Calu3 (cell line): ENCODE measurements around the gene TTC21A. TPM values are rescaled to one million over a fixed set of nuclear protein-coding genes. Genes with fewer than 3 reads are reported as not detected.

ENCODE experiments used
- BruUV-seq: library from RNA; stranded (reverse); fragments of 400-500 nt; replicated peaks from 2 replicates; lab custom pipeline; 2021; lab: Mats Ljungman, UMichigan
- CTCF ChIA-PET: fragments of 300-600 bp; sonication (Branson Sonifier 250); formaldehyde crosslinking; loops from one replicate; lab custom pipeline; 2022; ENCODE audit warnings: antibody characterized with exemption; lab: Charles Lee
- DNase-seq: peaks from one replicate; pipeline ENCODE4 v3.0.0; 2022
- H3K27ac Mint-ChIP-seq: one replicate; pipeline ENCODE4 v1.8.0; 2022; ENCODE audit warnings: mixed read lengths; ENCODE audit not compliant: unreplicated experiment
- H3K27me3 Mint-ChIP-seq: one replicate; pipeline ENCODE4 v1.8.0; 2022; ENCODE audit warnings: mixed read lengths; ENCODE audit not compliant: unreplicated experiment
- H3K36me3 Mint-ChIP-seq: one replicate; pipeline ENCODE4 v1.8.0; 2022; ENCODE audit warnings: mild to moderate bottlenecking, moderate library complexity, mixed read lengths; ENCODE audit not compliant: insufficient read depth, unreplicated experiment
- H3K4me1 Mint-ChIP-seq: one replicate; pipeline ENCODE4 v1.8.0; 2022; ENCODE audit warnings: mild to moderate bottlenecking, low read depth, mixed read lengths; ENCODE audit not compliant: unreplicated experiment
- H3K4me3 Mint-ChIP-seq: one replicate; pipeline ENCODE4 v1.8.0; 2022; ENCODE audit warnings: mild to moderate bottlenecking, low read depth, moderate library complexity, mixed read lengths; ENCODE audit not compliant: unreplicated experiment
- H3K9me3 Mint-ChIP-seq: one replicate; pipeline ENCODE4 v1.8.0; 2022; ENCODE audit warnings: low read depth, mixed read lengths; ENCODE audit not compliant: unreplicated experiment
- CTCF ChIP-seq: fragments of 200-600 bp; IDR thresholded peaks from one replicate; pipeline ENCODE4 v1.8.0; 2022; ENCODE audit warnings: antibody characterized with exemption; ENCODE audit not compliant: unreplicated experiment
- intact Hi-C: fragments of 100-400 bp; cut with micrococcal nuclease; formaldehyde crosslinking; loops from one replicate; pipeline ENCODE4 v1.10.0; 2022; ENCODE audit not compliant: unreplicated experiment
- total RNA-seq: library from RNA; stranded (reverse); gene quantifications from 2 replicates; pipeline ENCODE4 v1.2.3, GENCODE V29; 2022

Gene TTC21A
- total RNA-seq, 1 experiment from 2014 or later, result 8.1 TPM

- no peak for DNase-seq
- no peaks in the 10 kb centered on the region for H3K9me3 Mint-ChIP-seq
- CTCF ChIA-PET, result no interaction called here
- intact Hi-C loops, result no loop called here
- H3K4me3 Mint-ChIP-seq, result no peak overlapping the region
- H3K36me3 Mint-ChIP-seq, result peaks cover 78% of the 10 kb centered on the region
- TF ChIP-seq CTCF, result no peak
- peak overlapping the region; percentile 56 for H3K27ac Mint-ChIP-seq
- no TSS peak for BruUV-seq
- H3K27me3 Mint-ChIP-seq, result no peaks in the 10 kb centered on the region
- peaks cover 71% of the 10 kb centered on the region for H3K4me1 Mint-ChIP-seq
These were observed 37.4 kb downstream of the TTC21A start for GRCh38 chr3:39144748-39145380.

- Mint-ChIP-seq H3K4me1 (peaks cover 71% of the 10 kb centered on the region), H3K4me3 (peak overlapping the region; percentile 88), H3K27ac (no peak overlapping the region), H3K27me3 (no peaks in the 10 kb centered on the region), H3K36me3 (peaks cover 76% of the 10 kb centered on the region), H3K9me3 (no peaks in the 10 kb centered on the region)
- no TSS peak for BruUV-seq
- intact Hi-C loops, result no loop called here
- DNase-seq, result no peak
- CTCF ChIA-PET, result no interaction called here
- TF ChIP-seq CTCF, result no peak
These were observed 38.6 kb downstream of the TTC21A start for GRCh38 chr3:39146083-39146501.

GRCh38 chr3:39146611-39147591 is 39.4 kb downstream of the TTC21A start:
- peaks cover 68% of the 10 kb centered on the region for H3K4me1 Mint-ChIP-seq
- TF ChIP-seq CTCF, result no peak
- peak overlapping the region; percentile 88 for H3K4me3 Mint-ChIP-seq
- DNase-seq, result peak; percentile 84
- H3K27me3 Mint-ChIP-seq, result no peaks in the 10 kb centered on the region
- peak overlapping the region; percentile 99 for H3K27ac Mint-ChIP-seq
- BruUV-seq, result no TSS peak
- intact Hi-C loops, result no loop called here
- CTCF ChIA-PET, result interaction anchor here (0.7 to 0.9 kb wide), 2 partner anchors 55 to 240 kb away, joined by 3 to 4 read pairs; no protein-coding TSS in a partner anchor
- H3K9me3 Mint-ChIP-seq, result no peaks in the 10 kb centered on the region
- peaks cover 76% of the 10 kb centered on the region for H3K36me3 Mint-ChIP-seq

- Mint-ChIP-seq H3K36me3 (peaks cover 77% of the 10 kb centered on the region), H3K27me3 (no peaks in the 10 kb centered on the region), H3K27ac (peak overlapping the region; percentile 99), H3K9me3 (no peaks in the 10 kb centered on the region), H3K4me3 (peak overlapping the region; percentile 88), H3K4me1 (peaks cover 62% of the 10 kb centered on the region)
- intact Hi-C loops, result no loop called here
- peak; percentile 49 for DNase-seq
- no TSS peak for BruUV-seq
- no peak for TF ChIP-seq CTCF
- CTCF ChIA-PET, result interaction anchor here (0.6 to 0.9 kb wide), 2 partner anchors 50 to 239 kb away, joined by 3 to 12 read pairs; no protein-coding TSS in a partner anchor
These were observed 40.4 kb downstream of the TTC21A start for GRCh38 chr3:39147711-39148434.
